K562 (cell line): Measurements from ENCODE around the gene VWA5B1. TPM values are rescaled to one million over a fixed set of nuclear protein-coding genes. Genes with fewer than 3 reads are reported as not detected.

Experiments used
- ATAC-seq: fragments of 200-7000 bp; cut with Tn5 transposase; 3 replicates; pipeline ENCODE4 v1.9.1; 2020; ENCODE audit warnings: moderate library complexity
- BruUV-seq: library from RNA; stranded (reverse); fragments of 400-500 nt; replicated peaks from 2 replicates; lab custom pipeline; 2021; lab: Mats Ljungman, UMichigan
- CTCF ChIA-PET: fragments of 300-600 bp; formaldehyde crosslinking; extraction: SDS; loops from one replicate; lab custom pipeline; 2021; ENCODE audit warnings: low intra/inter-chr PET ratio; lab: Yijun Ruan, JAX
- POLR2A ChIA-PET: fragments of 300-600, 350-650 bp; sonication (Branson Sonifier 250); formaldehyde crosslinking; extraction: SDS; loops from one replicate; lab custom pipeline; 2021; ENCODE audit warnings: antibody characterized with exemption, inconsistent platforms; lab: Yijun Ruan, JAX
- DNase-seq, 4 experiments: peaks; one replicate each; pipeline versions ENCODE4 v3.0.0 to v3.0.0-alpha.2; 2011 to 2018; ENCODE audit warnings: low spot score in 3 of 4, mixed read lengths in 3 of 4; ENCODE audit errors: extremely low read depth in 1 of 4
- FAIRE-seq: peaks from 2 replicates; lab custom pipeline; 2011; peaks lifted over from hg19 to GRCh38; lab: Jason Lieb, UNC
- H2AFZ ChIP-seq: 2 replicates; pipeline ENCODE4 v1.6.0; 2011; ENCODE audit warnings: low read depth, low read length, control low read depth, inconsistent platforms
- H3K27ac ChIP-seq: fragments of 200-600 bp; 3 replicates; pipeline ENCODE4 v1.8.0; 2011; ENCODE audit warnings: low read depth, mild to moderate bottlenecking, control low read depth, inconsistent platforms, low read length, moderate library complexity, mixed read lengths; ENCODE audit errors: extremely low read depth
- H3K27me3 ChIP-seq, 2 experiments: fragments of 300-600 bp in 1 of 2; 2 replicates in 1 of 2; 3 replicates in 1 of 2; pipeline versions ENCODE4 v1.6.0 to v1.8.0; 2011; ENCODE audit warnings: inconsistent platforms in 2 of 2, low read length in 2 of 2, mild to moderate bottlenecking in 1 of 2, mixed read lengths in 1 of 2, moderate library complexity in 1 of 2; ENCODE audit not compliant: control insufficient read depth in 2 of 2, insufficient read depth in 2 of 2
- H3K36me3 ChIP-seq: fragments of 300-600 bp; 3 replicates; pipeline ENCODE4 v1.8.0; 2011; ENCODE audit warnings: mild to moderate bottlenecking, low read length, inconsistent platforms; ENCODE audit not compliant: control insufficient read depth, insufficient read depth
- H3K4me1 ChIP-seq, 2 experiments: fragments of 200-600 bp in 1 of 2; replicated peaks in 1 of 2; 2 replicates in 1 of 2; 3 replicates in 1 of 2; pipeline versions ENCODE4 v1.5.1 to v1.8.0; 2011; ENCODE audit warnings: inconsistent platforms in 2 of 2, low read length in 2 of 2, mild to moderate bottlenecking in 1 of 2, mixed read lengths in 1 of 2, moderate library complexity in 1 of 2; ENCODE audit not compliant: control insufficient read depth in 2 of 2, insufficient read depth in 2 of 2
- H3K4me2 ChIP-seq: 2 replicates; pipeline ENCODE4 v1.6.1; 2011; ENCODE audit warnings: low read length, control low read depth, inconsistent platforms, mixed read lengths; ENCODE audit not compliant: insufficient read depth
- H3K4me3 ChIP-seq: fragments of 200-600 bp; sonication (generic), shearing (Covaris generic); 2 replicates; pipeline ENCODE4 v1.5.1; 2016; ENCODE audit warnings: control low read depth, inconsistent platforms
- H3K79me2 ChIP-seq: fragments of 200-600 bp; 3 replicates; pipeline ENCODE4 v1.8.0; 2011; ENCODE audit warnings: low read length, inconsistent platforms; ENCODE audit not compliant: control insufficient read depth, insufficient read depth
- H3K9ac ChIP-seq, 2 experiments: 2 replicates each; pipeline versions ENCODE4 v1.6.0 to v1.6.1; 2011; ENCODE audit warnings: low read depth in 2 of 2, low read length in 2 of 2, control low read depth in 1 of 2, inconsistent platforms in 1 of 2, mild to moderate bottlenecking in 1 of 2, mixed read lengths in 1 of 2; ENCODE audit not compliant: insufficient read depth in 1 of 2
- H3K9me1 ChIP-seq: one replicate; pipeline ENCODE4 v1.6.0; 2011; ENCODE audit warnings: inconsistent platforms, mild to moderate bottlenecking, low read length, moderate library complexity; ENCODE audit not compliant: control insufficient read depth, insufficient read depth
- H3K9me3 ChIP-seq: replicated peaks from 2 replicates; pipeline ENCODE4 v1.5.1; 2011; ENCODE audit warnings: low read depth, low read length, inconsistent platforms; ENCODE audit not compliant: control insufficient read depth, insufficient read depth
- H4K20me1 ChIP-seq: replicated peaks from 2 replicates; pipeline ENCODE4 v1.6.1; 2011; ENCODE audit warnings: low read length, inconsistent platforms, mixed read lengths; ENCODE audit not compliant: control insufficient read depth, insufficient read depth
- ERF ChIP-seq: fragments of 450-650 bp; formaldehyde crosslinking; IDR thresholded peaks from 2 replicates; pipeline ENCODE4 v1.4.0; 2020; ENCODE audit warnings: mild to moderate bottlenecking, mixed read lengths
- HBP1 ChIP-seq: fragments of 450-650 bp; formaldehyde crosslinking; IDR thresholded peaks from 2 replicates; pipeline ENCODE4 v1.4.0; 2022; ENCODE audit warnings: missing genetic modification characterization
- IRF2 ChIP-seq: sonication (generic); formaldehyde crosslinking; IDR thresholded peaks from 2 replicates; pipeline ENCODE4 v1.8.1; 2022; ENCODE audit warnings: mild to moderate bottlenecking, missing genetic modification reagents
- KHSRP ChIP-seq: fragments of 450-650 bp; IDR thresholded peaks from 2 replicates; pipeline ENCODE4 v1.6.1; 2017
- PRPF4 ChIP-seq: fragments of 200-400 bp; formaldehyde crosslinking; IDR thresholded peaks from one replicate; pipeline ENCODE4 v1.6.1; 2017; ENCODE audit warnings: low read length, low read depth, mild to moderate bottlenecking; ENCODE audit not compliant: insufficient read depth, poor library complexity, severe bottlenecking
- RAD21 ChIP-seq, 2 experiments: fragments of 250-450 bp in 1 of 2; fragments of 450-650 bp in 1 of 2; sonication (Bioruptor Pico) in 1 of 2; formaldehyde crosslinking in 1 of 2; IDR thresholded peaks in 1 of 2; conservative IDR thresholded peaks in 1 of 2; 2 replicates each; pipeline versions ENCODE4 v1.4.0 to v1.8.0; 2020 to 2022; ENCODE audit warnings: mild to moderate bottlenecking in 2 of 2, moderate library complexity in 1 of 2
- RBM25 ChIP-seq: fragments of 200-400 bp; formaldehyde crosslinking; IDR thresholded peaks from 2 replicates; pipeline ENCODE4 v1.6.1; 2018; ENCODE audit warnings: low read length, low read depth, moderate library complexity; ENCODE audit not compliant: severe bottlenecking
- SMAD3 ChIP-seq: fragments of 450-650 bp; formaldehyde crosslinking; conservative IDR thresholded peaks from 2 replicates; pipeline ENCODE4 v1.4.0; 2020; ENCODE audit warnings: mild to moderate bottlenecking
- SNRNP70 ChIP-seq: fragments of 200-400 bp; formaldehyde crosslinking; optimal IDR thresholded peaks from 2 replicates; pipeline ENCODE3; 2017; ENCODE audit warnings: low read depth, low read length
- ZNF79 ChIP-seq: fragments of 250-450 bp; sonication (Bioruptor Pico); IDR thresholded peaks from 2 replicates; pipeline ENCODE4 v1.4.0; 2020; ENCODE audit warnings: low read depth, mild to moderate bottlenecking, moderate library complexity
- WGBS: fragments of 100-300 bp; shearing (Covaris generic); methylation state at CpG from one replicate; pipeline ENCODE4 v1.1.6; 2016; ENCODE audit warnings: low coverage, mixed read lengths; ENCODE audit not compliant: insufficient coverage; ENCODE audit errors: missing lambda C conversion rate; 5-methylcytosine and 5-hydroxymethylcytosine counted together
- in situ Hi-C: fragments of 300-500 bp; cut with MboI; formaldehyde crosslinking; loops from 4 replicates; pipeline ENCODE4 v1.15.0; 2018; ENCODE audit warnings: inconsistent platforms, mixed read lengths
- intact Hi-C: fragments of 100-400 bp; cut with micrococcal nuclease; formaldehyde crosslinking; loops from 2 replicates; pipeline ENCODE4 v1.14.2; 2022
- polyA plus RNA-seq, 8 experiments: library from polyadenylated mRNA; depleted of rRNA in 4 of 8; stranded (reverse) in 5 of 8; unstranded in 3 of 8; fragments of >200 nt; fragmentation: Nextera tagmentation in 2 of 8; fragmentation: Illumina TruSeq in 1 of 8; extraction: Ambion mirVana in 2 of 8; extraction: Trizol in 1 of 8; gene quantifications; 2 replicates each; pipeline versions ENCODE4 v1.2.1 to v1.2.3, GENCODE V29; 2011 to 2014; ENCODE audit warnings: inconsistent platforms in 1 of 8, missing spikeins in 1 of 8
- total RNA-seq, 7 experiments: library from RNA; depleted of rRNA in 6 of 7; stranded (reverse); fragments of >200 nt in 6 of 7; fragmentation: Illumina TruSeq in 2 of 7; extraction: Trizol in 2 of 7; gene quantifications; 2 replicates each; pipeline versions ENCODE4 v1.2.1 to v1.2.3, GENCODE V29; 2011 to 2021; ENCODE audit warnings: low replicate concordance in 1 of 7

Gene VWA5B1
- total and polyA plus RNA-seq, 9 of the 15 experiments (the other 6 are each of a cell fraction or from before 2014, with no cell fraction given): not detected

- POLR2A ChIA-PET: interaction anchor here (2.8 kb wide), 1 partner anchor 12 kb away, joined by 8 read pairs; no protein-coding TSS in a partner anchor
- no peak overlapping the region for H3K27ac ChIP-seq
- CTCF ChIA-PET: no interaction called here
- DNase-seq (no peak), ATAC-seq (no peak), FAIRE-seq (no peak)
- no peak for TF ChIP-seq SNRNP70
- peak; percentile 1 for TF ChIP-seq RBM25
- in situ Hi-C loops: no loop called here
- no peak overlapping the region for H3K4me2 ChIP-seq
- H2AFZ ChIP-seq: no peak overlapping the region
- H4K20me1 ChIP-seq: no peaks in the 10 kb centered on the region
- peaks cover 16 to 49% of the 10 kb centered on the region in 2 experiments for H3K27me3 ChIP-seq
- H3K4me1 ChIP-seq: no peaks in the 10 kb centered on the region; a peak in 1 of 5 replicates
- no peak overlapping the region for H3K9ac ChIP-seq
- WGBS: 0% methylated on average over 3 of the region's 3 CpGs
- no TSS peak for BruUV-seq
- H3K4me3 ChIP-seq: no peak overlapping the region
- no peaks in the 10 kb centered on the region for H3K9me3 ChIP-seq
- H3K36me3 ChIP-seq: no peaks in the 10 kb centered on the region
- no peaks in the 10 kb centered on the region for H3K79me2 ChIP-seq
- no peaks in the 10 kb centered on the region for H3K9me1 ChIP-seq
- intact Hi-C loops: no loop called here
Observed at GRCh38 chr1:20259646-20260045, 31.0 kb upstream of the VWA5B1 start.

GRCh38 chr1:20261095-20261494 lies 29.6 kb upstream of the VWA5B1 start:
- BruUV-seq: no TSS peak
- H3K36me3 ChIP-seq: no peaks in the 10 kb centered on the region
- ChIA-PET CTCF (no interaction called here), POLR2A (interaction anchor here (0.7 to 0.8 kb wide), 2 partner anchors 13 to 159 kb away, joined by 3 read pairs; no protein-coding TSS in a partner anchor)
- no peak overlapping the region for H3K9ac ChIP-seq
- ATAC-seq: no peak
- no peaks in the 10 kb centered on the region for H3K9me1 ChIP-seq
- no peak overlapping the region for H2AFZ ChIP-seq
- no peaks in the 10 kb centered on the region for H4K20me1 ChIP-seq
- no peaks in the 10 kb centered on the region for H3K9me3 ChIP-seq
- no peak overlapping the region for H3K27ac ChIP-seq
- H3K79me2 ChIP-seq: no peaks in the 10 kb centered on the region
- no peak for DNase-seq
- intact Hi-C loops (no loop called here), in situ Hi-C loops (no loop called here)
- H3K4me2 ChIP-seq: no peak overlapping the region
- no peak for FAIRE-seq
- H3K4me1 ChIP-seq: no peaks in the 10 kb centered on the region
- H3K27me3 ChIP-seq: peaks cover 23 to 60% of the 10 kb centered on the region in 2 experiments
- no peak overlapping the region for H3K4me3 ChIP-seq
- TF ChIP-seq SMAD3 (CRISPR knock-in tag) (no peak), RAD21 (CRISPR knock-in tag; conservative IDR thresholded peaks at IDR 0.05 in 1 of 2, IDR thresholded peaks at IDR 0.05 in 1 of 2) (no peak), ZNF79 (CRISPR knock-in tag) (no peak), PRPF4 (no peak), KHSRP (no peak), ERF (CRISPR knock-in tag) (no peak), IRF2 (CRISPR knock-in tag) (no peak), HBP1 (CRISPR knock-in tag) (no peak)
- WGBS: 0% methylated on average over 5 of the region's 5 CpGs
